SK-N-SH (cell line): ENCODE measurements around the gene AZIN2.

Experiments
- ELF1 ChIP-seq: IDR thresholded peaks from 2 replicates; pipeline ENCODE4 v1.4.0; 2012
- EZH2phosphoT487 ChIP-seq: fragments of 200-600 bp; sonication (generic); IDR thresholded peaks from 2 replicates; pipeline ENCODE4 v1.6.1; 2017; ENCODE audit warnings: low read depth, mixed run types, mild to moderate bottlenecking, antibody characterized with exemption, moderate library complexity, borderline replicate concordance
- GABPA ChIP-seq: IDR thresholded peaks from 2 replicates; pipeline ENCODE4 v1.4.0; 2012; ENCODE audit warnings: low read depth, mild to moderate bottlenecking
- NFIC ChIP-seq: IDR thresholded peaks from 2 replicates; pipeline ENCODE4 v1.4.0; 2012; ENCODE audit warnings: borderline replicate concordance
- NRF1 ChIP-seq: IDR thresholded peaks from 2 replicates; pipeline ENCODE4 v1.6.1; 2012; ENCODE audit warnings: low read depth, mild to moderate bottlenecking, low read length
- POLR2AphosphoS5 ChIP-seq: IDR thresholded peaks from 2 replicates; pipeline ENCODE4 v1.6.1; 2012; ENCODE audit warnings: low read depth, low read length
- TEAD4 ChIP-seq: IDR thresholded peaks from 2 replicates; pipeline ENCODE4 v1.4.0; 2012; ENCODE audit warnings: mild to moderate bottlenecking, borderline replicate concordance; ENCODE audit not compliant: insufficient read depth
- YY1 ChIP-seq: IDR thresholded peaks from 2 replicates; pipeline ENCODE4 v1.4.0; 2012; ENCODE audit warnings: low read depth, mild to moderate bottlenecking
- TF ChIP-seq, protein P1 (sequence below): fragments of 200-600 bp; sonication (generic); IDR thresholded peaks from 2 replicates; pipeline ENCODE4 v1.6.1; 2017; ENCODE audit warnings: antibody characterized with exemption, mild to moderate bottlenecking, moderate library complexity
- TF ChIP-seq, protein P2 (sequence below): IDR thresholded peaks from 2 replicates; pipeline ENCODE4 v1.6.1; 2012; ENCODE audit warnings: mild to moderate bottlenecking, low read depth, low read length, moderate library complexity

DNA sequence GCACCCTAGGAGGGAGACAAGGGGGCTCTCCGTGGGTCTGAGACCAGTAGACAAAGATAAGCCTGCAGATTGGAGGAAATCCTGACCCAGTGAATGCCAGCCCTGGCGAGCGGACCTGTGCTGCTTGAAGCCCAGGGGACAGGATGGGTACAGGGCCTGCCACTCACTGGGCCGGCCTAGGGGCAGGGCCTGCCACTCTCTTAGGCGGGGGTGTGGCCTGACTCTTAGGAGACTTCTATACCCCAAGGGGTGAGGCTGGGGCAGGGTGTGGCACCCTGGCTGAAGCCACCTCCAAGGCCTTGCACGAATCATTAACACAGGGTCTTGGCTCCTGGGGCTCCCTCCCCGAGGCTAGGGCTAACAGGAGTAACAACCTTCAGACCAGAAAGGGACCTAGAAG lies 70.2 kb downstream of the AZIN2 start:
- no peak for TF ChIP-seq YY1
- TF ChIP-seq, protein P1, sequence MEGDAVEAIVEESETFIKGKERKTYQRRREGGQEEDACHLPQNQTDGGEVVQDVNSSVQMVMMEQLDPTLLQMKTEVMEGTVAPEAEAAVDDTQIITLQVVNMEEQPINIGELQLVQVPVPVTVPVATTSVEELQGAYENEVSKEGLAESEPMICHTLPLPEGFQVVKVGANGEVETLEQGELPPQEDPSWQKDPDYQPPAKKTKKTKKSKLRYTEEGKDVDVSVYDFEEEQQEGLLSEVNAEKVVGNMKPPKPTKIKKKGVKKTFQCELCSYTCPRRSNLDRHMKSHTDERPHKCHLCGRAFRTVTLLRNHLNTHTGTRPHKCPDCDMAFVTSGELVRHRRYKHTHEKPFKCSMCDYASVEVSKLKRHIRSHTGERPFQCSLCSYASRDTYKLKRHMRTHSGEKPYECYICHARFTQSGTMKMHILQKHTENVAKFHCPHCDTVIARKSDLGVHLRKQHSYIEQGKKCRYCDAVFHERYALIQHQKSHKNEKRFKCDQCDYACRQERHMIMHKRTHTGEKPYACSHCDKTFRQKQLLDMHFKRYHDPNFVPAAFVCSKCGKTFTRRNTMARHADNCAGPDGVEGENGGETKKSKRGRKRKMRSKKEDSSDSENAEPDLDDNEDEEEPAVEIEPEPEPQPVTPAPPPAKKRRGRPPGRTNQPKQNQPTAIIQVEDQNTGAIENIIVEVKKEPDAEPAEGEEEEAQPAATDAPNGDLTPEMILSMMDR = no peak
- TF ChIP-seq TEAD4 = no peak
- TF ChIP-seq, protein P2, sequence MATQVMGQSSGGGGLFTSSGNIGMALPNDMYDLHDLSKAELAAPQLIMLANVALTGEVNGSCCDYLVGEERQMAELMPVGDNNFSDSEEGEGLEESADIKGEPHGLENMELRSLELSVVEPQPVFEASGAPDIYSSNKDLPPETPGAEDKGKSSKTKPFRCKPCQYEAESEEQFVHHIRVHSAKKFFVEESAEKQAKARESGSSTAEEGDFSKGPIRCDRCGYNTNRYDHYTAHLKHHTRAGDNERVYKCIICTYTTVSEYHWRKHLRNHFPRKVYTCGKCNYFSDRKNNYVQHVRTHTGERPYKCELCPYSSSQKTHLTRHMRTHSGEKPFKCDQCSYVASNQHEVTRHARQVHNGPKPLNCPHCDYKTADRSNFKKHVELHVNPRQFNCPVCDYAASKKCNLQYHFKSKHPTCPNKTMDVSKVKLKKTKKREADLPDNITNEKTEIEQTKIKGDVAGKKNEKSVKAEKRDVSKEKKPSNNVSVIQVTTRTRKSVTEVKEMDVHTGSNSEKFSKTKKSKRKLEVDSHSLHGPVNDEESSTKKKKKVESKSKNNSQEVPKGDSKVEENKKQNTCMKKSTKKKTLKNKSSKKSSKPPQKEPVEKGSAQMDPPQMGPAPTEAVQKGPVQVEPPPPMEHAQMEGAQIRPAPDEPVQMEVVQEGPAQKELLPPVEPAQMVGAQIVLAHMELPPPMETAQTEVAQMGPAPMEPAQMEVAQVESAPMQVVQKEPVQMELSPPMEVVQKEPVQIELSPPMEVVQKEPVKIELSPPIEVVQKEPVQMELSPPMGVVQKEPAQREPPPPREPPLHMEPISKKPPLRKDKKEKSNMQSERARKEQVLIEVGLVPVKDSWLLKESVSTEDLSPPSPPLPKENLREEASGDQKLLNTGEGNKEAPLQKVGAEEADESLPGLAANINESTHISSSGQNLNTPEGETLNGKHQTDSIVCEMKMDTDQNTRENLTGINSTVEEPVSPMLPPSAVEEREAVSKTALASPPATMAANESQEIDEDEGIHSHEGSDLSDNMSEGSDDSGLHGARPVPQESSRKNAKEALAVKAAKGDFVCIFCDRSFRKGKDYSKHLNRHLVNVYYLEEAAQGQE = no peak
- no peak for TF ChIP-seq GABPA
- no peak for TF ChIP-seq NFIC
- TF ChIP-seq NRF1 = no peak
- no peak for TF ChIP-seq EZH2phosphoT487
- no peak for TF ChIP-seq ELF1
- no peak for TF ChIP-seq POLR2AphosphoS5
